Esophagus muscularis mucosa (tissue), 4 donors: ENCODE measurements around the gene HIVEP2. TPM values are rescaled to one million over a fixed set of nuclear protein-coding genes. Genes with fewer than 3 reads are reported as not detected.

Experiments
- DNase-seq: peaks from one replicate; pipeline ENCODE4 v3.0.0-alpha.2; 2017; ENCODE audit errors: extremely low spot score
- H3K27ac ChIP-seq, 4 donors: fragments of 200-600 bp; sonication (generic); replicated peaks in 1 of 4; 1 replicate in 3 of 4; 2 replicates in 1 of 4; pipeline ENCODE4 v1.5.1; 2016 to 2019; ENCODE audit warnings: mild to moderate bottlenecking in 1 of 4
- H3K27me3 ChIP-seq, 4 donors: fragments of 200-600 bp; sonication (generic); one replicate each; pipeline versions ENCODE4 v1.5.1 to v1.6.0; 2016 to 2019
- H3K36me3 ChIP-seq, 4 donors: fragments of 200-600 bp; sonication (generic); one replicate each; pipeline ENCODE4 v1.5.1; 2016 to 2019
- H3K4me1 ChIP-seq, 4 donors: fragments of 200-600 bp; sonication (generic); one replicate each; pipeline ENCODE4 v1.5.1; 2016 to 2019
- H3K4me3 ChIP-seq, 4 donors: fragments of 200-600 bp; sonication (generic); 1 replicate in 2 of 4; 2 replicates in 2 of 4; pipeline ENCODE4 v1.5.1; 2016 to 2019; ENCODE audit warnings: mild to moderate bottlenecking in 4 of 4, moderate library complexity in 1 of 4
- H3K9me3 ChIP-seq, 4 donors: fragments of 200-600 bp; sonication (generic); 1 replicate in 3 of 4; 2 replicates in 1 of 4; pipeline ENCODE4 v1.5.1; 2016 to 2019
- CTCF ChIP-seq, 3 experiments: fragments of 200-600 bp in 2 of 3; fragments of 450-650 bp in 1 of 3; sonication (generic) in 2 of 3; IDR thresholded peaks; one replicate each; pipeline ENCODE4 v1.5.1; 2017 to 2019; ENCODE audit warnings: antibody characterized with exemption in 3 of 3, mild to moderate bottlenecking in 2 of 3, moderate library complexity in 1 of 3
- EP300 ChIP-seq: sonication (generic); formaldehyde crosslinking; IDR thresholded peaks from one replicate; pipeline ENCODE4 v1.6.1; 2017; ENCODE audit warnings: antibody characterized with exemption
- POLR2A ChIP-seq: fragments of 450-650 bp; IDR thresholded peaks from one replicate; pipeline ENCODE4 v1.6.1; 2017; ENCODE audit warnings: antibody characterized with exemption, moderate library complexity, mild to moderate bottlenecking, low read depth
- POLR2AphosphoS5 ChIP-seq, 2 donors: sonication (generic); formaldehyde crosslinking; IDR thresholded peaks; one replicate each; pipeline ENCODE4 v1.6.1; 2017; ENCODE audit warnings: antibody characterized with exemption in 2 of 2
- WGBS: methylation state at CpG from one replicate; pipeline ENCODE4 v1.1.5; 2018; 5-methylcytosine and 5-hydroxymethylcytosine counted together
- intact Hi-C: fragments of 100-400 bp; cut with DNase I; formaldehyde crosslinking; loops from one replicate; pipeline ENCODE4 v1.15.1; 2023
- total RNA-seq, 4 donors: library from RNA; depleted of rRNA; stranded (reverse); fragments of >200 nt; gene quantifications; one replicate each; pipeline versions ENCODE4 v1.1.0 to v1.2.1, GENCODE V29; 2016

The HIVEP2 gene
- total RNA-seq, 4 donors from 2014 or later = 20.3 to 29.3 (median 22.1) TPM

GRCh38 chr6:142744836-142745235, 200.1 kb downstream of the HIVEP2 start:
- 91% methylated on average over 2 of the region's 2 CpGs for whole genome bisulfite sequencing
- TF ChIP-seq CTCF (IDR thresholded peaks at IDR 0.05) (no peak), POLR2AphosphoS5 (IDR thresholded peaks at IDR 0.05) (no peak), POLR2A (no peak), EP300 (no peak)
- no peak for DNase-seq
- Histone ChIP-seq H3K36me3 (no peaks in the 10 kb centered on the region), H3K27me3 (no peaks in the 10 kb centered on the region), H3K4me3 (no peak overlapping the region), H3K9me3 (no peaks in the 10 kb centered on the region), H3K27ac (no peak overlapping the region), H3K4me1 (no peaks in the 10 kb centered on the region)
- intact Hi-C loops = no loop called here

GRCh38 chr6:142740449-142740848, 204.5 kb downstream of the HIVEP2 start:
- no peak for TF ChIP-seq POLR2AphosphoS5 (IDR thresholded peaks at IDR 0.05)
- no peak for TF ChIP-seq EP300
- TF ChIP-seq CTCF (IDR thresholded peaks at IDR 0.05) = no peak
- no peak for TF ChIP-seq POLR2A
- Histone ChIP-seq H3K4me1 (no peaks in the 10 kb centered on the region), H3K4me3 (no peak overlapping the region), H3K27me3 (no peaks in the 10 kb centered on the region), H3K36me3 (no peaks in the 10 kb centered on the region), H3K27ac (no peak overlapping the region), H3K9me3 (no peaks in the 10 kb centered on the region)
- intact Hi-C loops = no loop called here
- DNase-seq = no peak
- WGBS = 57% methylated on average over 4 of the region's 4 CpGs

GRCh38 chr6:142738731-142739130, 206.2 kb downstream of the HIVEP2 start:
- H3K4me3 ChIP-seq = no peak overlapping the region
- DNase-seq = no peak
- no peaks in the 10 kb centered on the region for H3K9me3 ChIP-seq
- no peaks in the 10 kb centered on the region for H3K4me1 ChIP-seq
- WGBS = 71% methylated on average over 2 of the region's 2 CpGs
- TF ChIP-seq EP300 (no peak), CTCF (IDR thresholded peaks at IDR 0.05) (no peak), POLR2A (no peak)
- intact Hi-C loops = no loop called here
- no peak overlapping the region for H3K27ac ChIP-seq
- H3K36me3 ChIP-seq = no peaks in the 10 kb centered on the region
- H3K27me3 ChIP-seq = no peaks in the 10 kb centered on the region

DNA sequence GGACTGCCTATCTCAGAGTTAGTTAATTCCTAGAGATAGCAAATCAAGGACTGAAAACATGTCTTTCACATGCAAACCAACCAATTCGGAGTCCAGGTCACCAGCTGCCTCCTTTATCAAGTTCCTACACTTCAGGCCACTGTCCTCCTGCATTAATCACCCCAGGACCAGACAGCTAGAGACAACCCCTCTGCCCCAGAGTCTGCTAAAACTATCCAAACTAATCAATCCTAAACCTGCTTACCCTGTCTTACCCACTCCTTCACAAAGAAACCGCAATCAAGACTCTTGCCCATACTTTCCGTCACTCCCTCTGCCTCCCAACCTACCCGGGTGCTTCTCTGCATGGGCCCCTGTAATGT, 207.0 kb downstream of the HIVEP2 start:
- no peaks in the 10 kb centered on the region for H3K27me3 ChIP-seq
- DNase-seq = no peak
- WGBS = 78% methylated on average over 4 of the region's 4 CpGs
- H3K9me3 ChIP-seq = no peaks in the 10 kb centered on the region
- H3K4me3 ChIP-seq = no peak overlapping the region
- no peaks in the 10 kb centered on the region for H3K4me1 ChIP-seq
- no peaks in the 10 kb centered on the region for H3K36me3 ChIP-seq
- no peak for TF ChIP-seq POLR2A
- TF ChIP-seq CTCF (IDR thresholded peaks at IDR 0.05) = no peak
- no peak for TF ChIP-seq EP300
- TF ChIP-seq POLR2AphosphoS5 (IDR thresholded peaks at IDR 0.05) = no peak
- H3K27ac ChIP-seq = no peak overlapping the region
- intact Hi-C loops = no loop called here

DNA sequence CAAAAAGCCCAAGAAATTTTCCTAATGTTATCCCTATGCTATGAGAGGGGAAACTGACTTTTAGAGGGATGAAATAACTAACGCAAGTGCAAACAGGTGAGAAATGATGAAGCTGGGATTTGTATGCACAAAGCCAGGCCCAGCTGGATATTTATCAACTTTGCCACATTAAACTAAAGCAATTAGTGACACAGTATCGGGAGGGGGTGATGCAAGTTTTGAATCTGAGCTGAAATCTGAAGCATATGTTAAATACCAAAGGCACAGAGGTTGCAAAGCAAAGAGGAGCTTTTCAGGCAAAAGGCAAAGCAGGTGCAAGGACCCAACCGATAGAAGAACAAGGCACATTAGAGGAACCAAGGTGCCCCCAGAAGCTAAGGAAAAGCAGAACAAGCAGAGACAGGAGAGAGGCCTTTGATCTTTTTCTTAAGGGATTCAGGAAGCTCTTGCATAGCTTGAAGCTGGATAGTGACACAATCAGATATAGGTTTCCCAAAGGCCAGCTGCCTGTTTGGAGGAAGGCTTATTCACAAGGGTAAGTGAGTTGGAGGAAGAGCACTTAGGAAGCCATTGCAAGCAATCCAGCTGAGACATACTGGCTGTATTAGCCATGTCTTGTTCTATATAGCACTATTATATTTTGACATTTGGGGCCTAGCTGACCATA, 207.5 kb downstream of the HIVEP2 start:
- H3K9me3 ChIP-seq = no peaks in the 10 kb centered on the region
- no peak for DNase-seq

More for the DNA sequence above, 207.5 kb downstream of the HIVEP2 start:
- Histone ChIP-seq H3K4me3 (no peak overlapping the region), H3K27ac (no peak overlapping the region), H3K4me1 (no peaks in the 10 kb centered on the region), H3K36me3 (no peaks in the 10 kb centered on the region), H3K27me3 (no peaks in the 10 kb centered on the region)
- intact Hi-C loops = no loop called here
- TF ChIP-seq POLR2AphosphoS5 (IDR thresholded peaks at IDR 0.05) (no peak), EP300 (no peak), CTCF (IDR thresholded peaks at IDR 0.05) (no peak), POLR2A (no peak)
- WGBS = 87% methylated on average over 3 of the region's 3 CpGs
